H1 (cell line): ENCODE measurements around the gene ALPI. TPM values are rescaled to one million over a fixed set of nuclear protein-coding genes. Genes with fewer than 3 reads are reported as not detected.
A peak's percentile ranks its signal among the peaks of the same experiment; 100 is the strongest.

Experiments used
- CTCF ChIA-PET: fragments of 300-600 bp; sonication (Branson Sonifier 250); formaldehyde crosslinking; loops from one replicate; lab custom pipeline; 2021; ENCODE audit not compliant: partially characterized antibody; lab: Charles Lee
- POLR2A ChIA-PET: fragments of 300-600 bp; sonication (Branson Sonifier 250); formaldehyde crosslinking; loops from one replicate; lab custom pipeline; 2021; ENCODE audit warnings: inconsistent platforms; ENCODE audit not compliant: partially characterized antibody; lab: Charles Lee
- DNase-seq, 2 experiments: peaks; one replicate each; pipeline versions ENCODE4 v3.0.0 to v3.0.0-alpha.2; 2010 to 2022; ENCODE audit warnings: low spot score in 2 of 2, low read depth in 1 of 2, mixed read lengths in 1 of 2
- FAIRE-seq: peaks from 2 replicates; lab custom pipeline; 2011; peaks lifted over from hg19 to GRCh38; lab: Jason Lieb, UNC
- H2AFZ ChIP-seq: 2 replicates; pipeline ENCODE4 v1.8.1; 2012; ENCODE audit warnings: low read length, inconsistent platforms
- H2AK5ac ChIP-seq: 2 replicates; pipeline ENCODE4 v1.6.1; 2013; ENCODE audit warnings: low read depth, low read length
- H2BK120ac ChIP-seq: replicated peaks from 2 replicates; pipeline ENCODE3; 2013; ENCODE audit warnings: low read depth, low read length, inconsistent platforms
- H2BK12ac ChIP-seq: 2 replicates; pipeline ENCODE4 v1.6.1; 2013; ENCODE audit warnings: low read depth, low read length
- H2BK15ac ChIP-seq: 2 replicates; pipeline ENCODE4 v1.6.1; 2013; ENCODE audit warnings: low read length
- H2BK20ac ChIP-seq: 2 replicates; pipeline ENCODE4 v1.6.1; 2013; ENCODE audit warnings: low read length
- H2BK5ac ChIP-seq: 2 replicates; pipeline ENCODE4 v1.6.1; 2013; ENCODE audit warnings: low read depth, low read length
- H3K14ac ChIP-seq: 2 replicates; pipeline ENCODE4 v1.6.1; 2013; ENCODE audit warnings: inconsistent platforms; ENCODE audit not compliant: insufficient read length
- H3K18ac ChIP-seq: 2 replicates; pipeline ENCODE4 v1.6.1; 2013; ENCODE audit warnings: low read length; ENCODE audit errors: extremely low read depth
- H3K23ac ChIP-seq: 2 replicates; pipeline ENCODE4 v1.6.1; 2013; ENCODE audit warnings: inconsistent platforms; ENCODE audit not compliant: insufficient read length
- H3K23me2 ChIP-seq: 2 replicates; pipeline ENCODE4 v1.6.1; 2013; ENCODE audit warnings: low read depth, low read length
- H3K27ac ChIP-seq: 2 replicates; pipeline ENCODE4 v1.6.1; 2011; ENCODE audit warnings: low read depth, low read length, inconsistent platforms
- H3K27me3 ChIP-seq, 4 experiments: replicated peaks in 1 of 4; 1 replicate in 1 of 4; 2 replicates in 3 of 4; pipeline versions ENCODE4 v1.6.1 to v1.8.1; 2011 to 2013; ENCODE audit warnings: low read length in 3 of 4, mild to moderate bottlenecking in 3 of 4, inconsistent platforms in 2 of 4, mixed read lengths in 2 of 4, moderate library complexity in 1 of 4; ENCODE audit not compliant: control insufficient read depth in 3 of 4, insufficient read depth in 3 of 4; ENCODE audit errors: extremely low read depth in 1 of 4
- H3K36me3 ChIP-seq, 4 experiments: 2 replicates each; pipeline versions ENCODE4 v1.6.1 to v1.8.1; 2011 to 2013; ENCODE audit warnings: mild to moderate bottlenecking in 4 of 4, low read length in 3 of 4, moderate library complexity in 2 of 4, control low read depth in 1 of 4, inconsistent platforms in 1 of 4; ENCODE audit not compliant: insufficient read depth in 4 of 4, control insufficient read depth in 2 of 4
- H3K4ac ChIP-seq: replicated peaks from 2 replicates; pipeline ENCODE3; 2013; ENCODE audit warnings: low read length, low read depth, mixed read lengths, inconsistent platforms; ENCODE audit not compliant: insufficient read length
- H3K4me1 ChIP-seq, 4 experiments: replicated peaks in 1 of 4; 1 replicate in 1 of 4; 2 replicates in 3 of 4; pipeline versions ENCODE4 v1.6.1 to v1.8.1; 2011 to 2013; ENCODE audit warnings: low read length in 3 of 4, inconsistent platforms in 2 of 4, mixed read lengths in 1 of 4; ENCODE audit not compliant: insufficient read depth in 4 of 4, control insufficient read depth in 3 of 4
- H3K4me2 ChIP-seq, 2 experiments: 2 replicates each; pipeline versions ENCODE4 v1.6.1 to v1.8.1; 2011 to 2013; ENCODE audit warnings: low read depth in 2 of 2, low read length in 2 of 2, control low read depth in 1 of 2, inconsistent platforms in 1 of 2, mild to moderate bottlenecking in 1 of 2; ENCODE audit not compliant: insufficient read depth in 1 of 2
- H3K4me3 ChIP-seq, 4 experiments: fragments of 200-600, 300-600 bp in 1 of 4; sonication (generic), shearing (Covaris generic), sonication (Bioruptor Twin) in 1 of 4; 2 replicates each; pipeline versions ENCODE4 v1.5.1 to v1.8.1; 2011 to 2016; ENCODE audit warnings: low read length in 4 of 4, low read depth in 3 of 4, control low read depth in 2 of 4, inconsistent platforms in 2 of 4, mild to moderate bottlenecking in 2 of 4, mixed read lengths in 1 of 4, moderate library complexity in 1 of 4; ENCODE audit not compliant: insufficient read depth in 2 of 4; ENCODE audit errors: extremely low read depth in 1 of 4
- H3K56ac ChIP-seq: replicated peaks from 2 replicates; pipeline ENCODE3; 2013; ENCODE audit warnings: low read depth, mild to moderate bottlenecking, mixed read lengths, low read length, inconsistent platforms; ENCODE audit not compliant: insufficient read length
- H3K79me1 ChIP-seq: 2 replicates; pipeline ENCODE4 v1.6.1; 2013; ENCODE audit warnings: low read depth, low read length, control low read depth
- H3K79me2 ChIP-seq, 2 experiments: 2 replicates each; pipeline versions ENCODE4 v1.6.1 to v1.8.1; 2012 to 2013; ENCODE audit warnings: low read length in 2 of 2, mild to moderate bottlenecking in 2 of 2, inconsistent platforms in 1 of 2; ENCODE audit not compliant: insufficient read depth in 2 of 2, control insufficient read depth in 1 of 2
- H3K9ac ChIP-seq, 4 experiments: replicated peaks in 1 of 4; 1 replicate in 1 of 4; 2 replicates in 3 of 4; pipeline versions ENCODE4 v1.6.1 to v1.8.1; 2011 to 2013; ENCODE audit warnings: low read depth in 3 of 4, low read length in 3 of 4, control low read depth in 2 of 4, mild to moderate bottlenecking in 2 of 4, moderate library complexity in 2 of 4, inconsistent platforms in 1 of 4; ENCODE audit errors: extremely low read depth in 1 of 4
- H3K9me3 ChIP-seq, 2 experiments: 2 replicates each; pipeline versions ENCODE4 v1.6.1 to v1.8.1; 2012 to 2013; ENCODE audit warnings: mild to moderate bottlenecking in 2 of 2, moderate library complexity in 2 of 2, control low read depth in 1 of 2, inconsistent platforms in 1 of 2, low read depth in 1 of 2, low read length in 1 of 2, mixed read lengths in 1 of 2; ENCODE audit not compliant: insufficient read depth in 2 of 2
- H4K20me1 ChIP-seq, 2 experiments: replicated peaks in 1 of 2; 2 replicates each; pipeline versions ENCODE3 to v1.8.1; 2011 to 2013; ENCODE audit warnings: inconsistent platforms in 2 of 2, low read length in 2 of 2, mild to moderate bottlenecking in 1 of 2; ENCODE audit not compliant: insufficient read depth in 2 of 2, control insufficient read depth in 1 of 2
- H4K5ac ChIP-seq: 2 replicates; pipeline ENCODE4 v1.6.1; 2013; ENCODE audit warnings: low read length, low read depth, mixed read lengths, inconsistent platforms; ENCODE audit not compliant: insufficient read length
- H4K8ac ChIP-seq: 2 replicates; pipeline ENCODE4 v1.8.0; 2013; ENCODE audit warnings: mild to moderate bottlenecking, moderate library complexity, low read length, inconsistent platforms; ENCODE audit not compliant: insufficient read depth; ENCODE audit errors: extremely low read depth
- H4K91ac ChIP-seq: replicated peaks from 2 replicates; pipeline ENCODE3; 2013; ENCODE audit warnings: low read length, mixed read lengths, inconsistent platforms; ENCODE audit not compliant: insufficient read length
- CBX5 ChIP-seq: fragments of 300-800, 300-1000 bp; sonication (generic); IDR thresholded peaks from 2 replicates; pipeline ENCODE4 v1.7.1; 2016; ENCODE audit warnings: antibody characterized with exemption, low read length, low read depth
- CREB1 ChIP-seq: IDR thresholded peaks from 2 replicates; pipeline ENCODE4 v1.6.1; 2012; ENCODE audit warnings: inconsistent platforms
- EZH2 ChIP-seq: fragments of 200-600 bp; sonication (generic); IDR thresholded peaks from 2 replicates; pipeline ENCODE4 v1.7.1; 2012; ENCODE audit warnings: low read depth, mild to moderate bottlenecking, moderate library complexity, low read length, inconsistent platforms; ENCODE audit not compliant: severe bottlenecking
- RAD21 ChIP-seq, 2 experiments: IDR thresholded peaks in 1 of 2; conservative IDR thresholded peaks in 1 of 2; 2 replicates each; pipeline ENCODE4 v1.6.1; 2011; ENCODE audit warnings: low read depth in 2 of 2, low read length in 2 of 2, improper control_type of control experiment in 1 of 2, inconsistent platforms in 1 of 2, mild to moderate bottlenecking in 1 of 2, moderate library complexity in 1 of 2
- RFX5 ChIP-seq: IDR thresholded peaks from 2 replicates; pipeline ENCODE4 v1.6.1; 2011; ENCODE audit warnings: low read depth, low read length, improper control_type of control experiment, borderline replicate concordance
- SIX5 ChIP-seq: IDR thresholded peaks from 2 replicates; pipeline ENCODE4 v1.6.1; 2011; ENCODE audit warnings: mild to moderate bottlenecking, low read depth, low read length
- TBP ChIP-seq: IDR thresholded peaks from 2 replicates; pipeline ENCODE4 v1.6.1; 2011; ENCODE audit warnings: low read depth, low read length, improper control_type of control experiment
- WGBS, 2 experiments: shearing (Covaris generic) in 1 of 2; methylation state at CpG; one replicate each; pipeline versions ENCODE4 v1.1.6 to v1.1.7; 2013 to 2015; ENCODE audit warnings: low lambda C conversion rate in 2 of 2, mixed read lengths in 2 of 2, inconsistent platforms in 1 of 2, low coverage in 1 of 2, missing lambda C conversion rate in 1 of 2; ENCODE audit not compliant: insufficient replicate concordance in 2 of 2, insufficient coverage in 1 of 2, insufficient read length in 1 of 2; ENCODE audit errors: extremely low coverage in 1 of 2, missing lambda C conversion rate in 1 of 2; 5-methylcytosine and 5-hydroxymethylcytosine counted together
- polyA plus RNA-seq, 7 experiments: library from polyadenylated mRNA; depleted of rRNA in 3 of 7; stranded (reverse) in 5 of 7; unstranded in 2 of 7; fragments of >200 nt in 5 of 7; fragments of 200-250 nt in 2 of 7; gene quantifications; 1 replicate in 5 of 7; 2 replicates in 1 of 7; 4 replicates in 1 of 7; pipeline versions ENCODE4 v1.2.1 to v1.2.3, GENCODE V29; 2011 to 2013; ENCODE audit warnings: missing spikeins in 2 of 7, mixed read lengths in 2 of 7
- total RNA-seq: library from RNA; stranded (reverse); fragmentation: NEBNext Ultra II Directional; extraction: Animal tissue kit (Norgen Biotek cat#: 25700); gene quantifications from 2 replicates; pipeline ENCODE4 v1.2.1, GENCODE V29; 2021

ALPI gene
- total and polyA plus RNA-seq, 2 of the 8 experiments (the other 6 are each of a cell fraction or from before 2014, with no cell fraction given): not detected

- H3K27me3 ChIP-seq: peaks cover 0 to 7% (median 1%) of the 10 kb centered on the region in 4 experiments; a peak in 3 of 7 replicates
- no peak overlapping the region for H3K18ac ChIP-seq
- ChIA-PET CTCF (interaction anchor here (1.3 to 3.0 kb wide), 4 partner anchors 16 to 596 kb away, joined by 3 to 10 read pairs (median 5); no protein-coding TSS in a partner anchor), POLR2A (interaction anchor here (1.1 kb wide), 1 partner anchor 35 kb away, joined by 3 read pairs; no protein-coding TSS in a partner anchor)
- no peaks in the 10 kb centered on the region for H3K79me2 ChIP-seq
- no peak overlapping the region for H2AFZ ChIP-seq
- 0 out of 2 replicates have a peak overlapping the region, but pooled peaks have one; percentile 30 for H2AK5ac ChIP-seq
- no peak overlapping the region for H3K4me2 ChIP-seq
- peaks cover 0 to 26% (median 3%) of the 10 kb centered on the region in 4 experiments; a peak in 5 of 7 replicates for H3K4me1 ChIP-seq
- H3K14ac ChIP-seq: no peak overlapping the region
- H3K27ac ChIP-seq: no peak overlapping the region
- H2BK120ac ChIP-seq: no peak overlapping the region
- WGBS, 2 experiments: 85% methylated on average over 14 of the region's 20 CpGs; no CpG with 5 or more reads in 1 of the 2 experiments
- no peak overlapping the region for H3K4me3 ChIP-seq
- no peak overlapping the region for H2BK5ac ChIP-seq
- H4K20me1 ChIP-seq: no peaks in the 10 kb centered on the region
- no peak overlapping the region for H4K91ac ChIP-seq
- H3K36me3 ChIP-seq: no peaks in the 10 kb centered on the region
- H3K9ac ChIP-seq: no peak overlapping the region
- H2BK20ac ChIP-seq: no peak overlapping the region
- H3K23ac ChIP-seq: no peak overlapping the region
- H2BK15ac ChIP-seq: no peak overlapping the region
- no peak overlapping the region for H4K5ac ChIP-seq
- no peaks in the 10 kb centered on the region; the same call in 1 of the 2 replicates for H3K23me2 ChIP-seq
- no peak overlapping the region; the same call in 1 of the 2 replicates for H2BK12ac ChIP-seq
- no peaks in the 10 kb centered on the region for H3K9me3 ChIP-seq
- H3K79me1 ChIP-seq: no peaks in the 10 kb centered on the region
- H3K4ac ChIP-seq: no peak overlapping the region
- H4K8ac ChIP-seq: no peak overlapping the region
- no peak overlapping the region for H3K56ac ChIP-seq
- no peak for DNase-seq
- no peak for FAIRE-seq
- TF ChIP-seq SIX5: no peak
- TF ChIP-seq CBX5: no peak
- no peak for TF ChIP-seq RFX5
- no peak for TF ChIP-seq TBP
- no peak for TF ChIP-seq EZH2
- no peak for TF ChIP-seq RAD21 (IDR thresholded peaks at IDR 0.05 in 1 of 2, conservative IDR thresholded peaks at IDR 0.05 in 1 of 2; ENCODE audit: low read depth in 2 of 2, low read length in 2 of 2)
- no peak for TF ChIP-seq CREB1
Observed at GRCh38 chr2:232496501-232497270, 40.7 kb downstream of the ALPI start.
